Spleen (tissue), 11 donors: ENCODE data around the gene KIF3A. TPM values are rescaled to one million over a fixed set of nuclear protein-coding genes. Genes with fewer than 3 reads are reported as not detected.

Experiments used
- DNase-seq: peaks from one replicate; pipeline ENCODE4 v3.0.0-alpha.2; 2020
- H3K27ac ChIP-seq, 8 donors: fragments of 200-600 bp; sonication (generic) in 7 of 8; 1 replicate in 4 of 8; 2 replicates in 4 of 8; pipeline versions ENCODE4 v1.5.0 to v1.8.0; 2016 to 2021; ENCODE audit warnings: inconsistent platforms in 4 of 8, mild to moderate bottlenecking in 4 of 8, moderate library complexity in 1 of 8
- H3K27me3 ChIP-seq, 7 donors: fragments of 200-600 bp; sonication (generic) in 6 of 7; replicated peaks in 1 of 7; 1 replicate in 4 of 7; 2 replicates in 3 of 7; pipeline versions ENCODE4 v1.5.0 to v1.8.0; 2016 to 2021; ENCODE audit warnings: inconsistent platforms in 3 of 7, mild to moderate bottlenecking in 1 of 7
- H3K36me3 ChIP-seq, 6 donors: fragments of 200-600 bp; sonication (generic) in 5 of 6; 1 replicate in 4 of 6; 2 replicates in 2 of 6; pipeline versions ENCODE4 v1.5.0 to v1.8.0; 2016 to 2021; ENCODE audit warnings: inconsistent platforms in 2 of 6
- H3K4me1 ChIP-seq, 6 donors: fragments of 200-600 bp; sonication (generic) in 5 of 6; 1 replicate in 3 of 6; 2 replicates in 3 of 6; pipeline versions ENCODE4 v1.5.0 to v1.8.0; 2016 to 2021; ENCODE audit warnings: inconsistent platforms in 3 of 6
- H3K4me3 ChIP-seq, 8 donors: fragments of 200-600 bp; sonication (generic) in 7 of 8; 1 replicate in 4 of 8; 2 replicates in 4 of 8; pipeline versions ENCODE4 v1.5.0 to v1.8.0; 2016 to 2021; ENCODE audit warnings: inconsistent platforms in 4 of 8, mild to moderate bottlenecking in 4 of 8, moderate library complexity in 2 of 8
- H3K9me3 ChIP-seq, 8 donors: fragments of 200-600 bp; sonication (generic) in 7 of 8; 1 replicate in 4 of 8; 2 replicates in 4 of 8; pipeline versions ENCODE4 v1.5.0 to v1.8.0; 2016 to 2021; ENCODE audit warnings: inconsistent platforms in 4 of 8
- CTCF ChIP-seq, 11 experiments: fragments of 200-600 bp in 7 of 11; fragments of 450-650 bp in 4 of 11; sonication (generic) in 4 of 11; IDR thresholded peaks in 8 of 11; conservative IDR thresholded peaks in 3 of 11; 1 replicate in 7 of 11; 2 replicates in 4 of 11; pipeline versions ENCODE4 v1.4.0 to v1.8.0; 2016 to 2021; ENCODE audit warnings: antibody characterized with exemption in 11 of 11, inconsistent platforms in 4 of 11, mild to moderate bottlenecking in 1 of 11
- POLR2A ChIP-seq, 3 donors: fragments of 450-650 bp; IDR thresholded peaks; one replicate each; pipeline ENCODE4 v1.5.1; 2017; ENCODE audit warnings: antibody characterized with exemption in 3 of 3, mild to moderate bottlenecking in 1 of 3
- POLR2AphosphoS5 ChIP-seq, 3 donors: sonication (generic); formaldehyde crosslinking; IDR thresholded peaks; one replicate each; pipeline ENCODE4 v1.5.1; 2017; ENCODE audit warnings: antibody characterized with exemption in 3 of 3
- WGBS, 5 donors: extraction: QIAGEN DNeasy Blood & Tissue Kit in 3 of 5; methylation state at CpG; one replicate each; pipeline versions ENCODE4 v1.1.5 to v1.1.7; 2013 to 2018; 5-methylcytosine and 5-hydroxymethylcytosine counted together
- intact Hi-C: fragments of 100-400 bp; cut with DNase I; formaldehyde crosslinking; loops from one replicate; pipeline ENCODE4 v1.15.0; 2023; ENCODE audit warnings: low total_unique reads
- polyA plus RNA-seq, 3 donors: library from polyadenylated mRNA; stranded (reverse); fragments of 200-250 nt; gene quantifications; one replicate each; pipeline ENCODE4 v1.2.1, GENCODE V29; 2013
- total RNA-seq, 7 donors: library from RNA; depleted of rRNA in 3 of 7; stranded (reverse); fragments of >200 nt in 3 of 7; fragmentation: NEBNext Ultra II Directional in 4 of 7; extraction: Animal tissue kit (Norgen Biotek cat#: 25700) in 4 of 7; gene quantifications; one replicate each; pipeline versions ENCODE4 v1.1.0 to v1.2.1, GENCODE V29; 2016 to 2021
- donor health status: healthy with polysubstance abuse.
- donor health status: DM: no; HTN: no; CAD: no; lungs with moderate emphysema.
- donor health status: DM: no; HTN: no; CAD: no.
- donor health status: Bipolar disorder and iron deficiency.
- donor health status: healthy.
- donor health status: DM: no; HTN: no; CAD: no.
- donor health status: DM: yes; HTN: yes; CAD: no.

The KIF3A gene
- total and polyA plus RNA-seq, 10 donors: 1.3 to 10.7 (median 6.7) TPM

GRCh38 chr5:132752581-132753125 lies 15.3 kb upstream of the KIF3A start:
- Histone ChIP-seq H3K27me3 (peaks cover 0 to 12% (median 4%) of the 10 kb centered on the region in 7 donors), H3K4me1 (peaks cover 0 to 7% (median 4%) of the 10 kb centered on the region in 6 donors), H3K36me3 (peaks cover 0 to 9% (median 2%) of the 10 kb centered on the region in 6 donors), H3K27ac (no peak overlapping the region), H3K9me3 (no peaks in the 10 kb centered on the region), H3K4me3 (no peak overlapping the region)
- TF ChIP-seq CTCF (IDR thresholded peaks at IDR 0.05 in 8 of 11, conservative IDR thresholded peaks at IDR 0.05 in 3 of 11) (no peak), POLR2AphosphoS5 (IDR thresholded peaks at IDR 0.05) (no peak), POLR2A (IDR thresholded peaks at IDR 0.05) (no peak)
- no peak for DNase-seq
- intact Hi-C loops: no loop called here
- WGBS, 5 donors: 83 to 100% (median 94%) methylated on average over 1 of the region's 1 CpG

- peaks cover 0 to 17% (median 10%) of the 10 kb centered on the region in 7 donors for H3K27me3 ChIP-seq
- no peak overlapping the region for H3K27ac ChIP-seq
- peaks cover 0 to 3% (median 0%) of the 10 kb centered on the region in 6 donors for H3K36me3 ChIP-seq
- 90 to 95% (median 94%) methylated on average over 5 of the region's 5 CpGs for WGBS, 5 donors
- intact Hi-C loops: no loop called here
- peaks cover 3 to 13% (median 10%) of the 10 kb centered on the region in 6 donors for H3K4me1 ChIP-seq
- DNase-seq: no peak
- TF ChIP-seq CTCF (IDR thresholded peaks at IDR 0.05 in 8 of 11, conservative IDR thresholded peaks at IDR 0.05 in 3 of 11): no peak
- TF ChIP-seq POLR2AphosphoS5 (IDR thresholded peaks at IDR 0.05): no peak
- no peak for TF ChIP-seq POLR2A (IDR thresholded peaks at IDR 0.05)
- no peaks in the 10 kb centered on the region for H3K9me3 ChIP-seq
- H3K4me3 ChIP-seq: no peak overlapping the region
Observed at GRCh38 chr5:132751971-132752580, 14.7 kb upstream of the KIF3A start.

GRCh38 chr5:132751444-132751843 lies 14.1 kb upstream of the KIF3A start:
- no peak overlapping the region for H3K4me3 ChIP-seq
- H3K36me3 ChIP-seq: no peaks in the 10 kb centered on the region
- H3K27ac ChIP-seq: no peak overlapping the region
- TF ChIP-seq CTCF (IDR thresholded peaks at IDR 0.05 in 8 of 11, conservative IDR thresholded peaks at IDR 0.05 in 3 of 11): no peak
- no peak for TF ChIP-seq POLR2AphosphoS5 (IDR thresholded peaks at IDR 0.05)
- TF ChIP-seq POLR2A (IDR thresholded peaks at IDR 0.05): no peak
- WGBS, 5 donors: 69 to 74% (median 71%) methylated on average over 7 of the region's 7 CpGs
- DNase-seq: no peak
- H3K4me1 ChIP-seq: peaks cover 5 to 19% (median 15%) of the 10 kb centered on the region in 6 donors
- H3K9me3 ChIP-seq: no peaks in the 10 kb centered on the region
- intact Hi-C loops: no loop called here
- peaks cover 0 to 24% (median 16%) of the 10 kb centered on the region in 7 donors for H3K27me3 ChIP-seq

GRCh38 chr5:132750471-132751230 lies 13.3 kb upstream of the KIF3A start:
- Histone ChIP-seq H3K4me3 (no peak overlapping the region), H3K27ac (no peak overlapping the region)
- intact Hi-C loops: no loop called here

More at GRCh38 chr5:132750471-132751230, 13.3 kb upstream of the KIF3A start:
- WGBS, 5 donors: 68 to 90% (median 86%) methylated on average over 10 of the region's 10 CpGs
- Histone ChIP-seq H3K4me1 (peaks cover 5 to 21% (median 15%) of the 10 kb centered on the region in 6 donors), H3K9me3 (no peaks in the 10 kb centered on the region), H3K27me3 (peaks cover 0 to 32% (median 23%) of the 10 kb centered on the region in 7 donors), H3K36me3 (no peaks in the 10 kb centered on the region)
- TF ChIP-seq POLR2AphosphoS5 (IDR thresholded peaks at IDR 0.05) (no peak), CTCF (IDR thresholded peaks at IDR 0.05 in 8 of 11, conservative IDR thresholded peaks at IDR 0.05 in 3 of 11) (no peak), POLR2A (IDR thresholded peaks at IDR 0.05) (no peak)
- no peak for DNase-seq
